ENCODE measurements around the gene PALB2. TPM values are rescaled to one million over a fixed set of nuclear protein-coding genes. Genes with fewer than 3 reads are reported as not detected.
"Not testable (repeated sequence)": the region's sequence is repeated elsewhere in the genome, so short reads cannot be mapped to it uniquely, and the experiment has no call there.

The PALB2 gene
- total RNA-seq, 3 donors from 2014 or later (not counting 1 experiment from before 2014, with no cell fraction given): 10.7 to 12.8 (median 10.9) TPM

DNA sequence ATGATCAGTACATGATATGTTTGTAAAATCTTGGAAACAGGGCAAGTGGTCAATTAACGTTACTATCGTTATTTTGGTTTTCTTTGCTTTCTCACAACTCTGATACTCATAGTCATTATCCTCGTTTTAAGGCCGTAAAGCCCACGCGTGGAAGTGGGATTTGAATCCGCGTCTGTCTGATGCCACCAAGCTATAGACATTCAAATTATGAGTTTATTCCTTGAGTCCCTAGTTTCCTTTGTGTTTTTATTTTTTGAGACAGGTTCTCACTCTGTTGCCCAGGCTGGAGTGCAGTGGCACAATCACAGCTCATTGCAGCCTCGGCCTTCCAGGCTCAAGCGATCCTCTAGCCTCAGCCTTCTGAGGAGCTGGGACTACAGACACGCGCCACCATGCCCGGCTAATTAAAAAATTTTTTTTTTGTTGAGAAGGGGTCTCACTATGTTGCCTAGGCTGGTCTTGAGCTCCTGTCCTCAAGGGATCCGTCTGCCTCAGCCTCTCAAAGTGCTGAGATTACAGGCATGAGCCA is 1.2 kb upstream of the PALB2 start:
- TF ChIP-seq, protein P1, sequence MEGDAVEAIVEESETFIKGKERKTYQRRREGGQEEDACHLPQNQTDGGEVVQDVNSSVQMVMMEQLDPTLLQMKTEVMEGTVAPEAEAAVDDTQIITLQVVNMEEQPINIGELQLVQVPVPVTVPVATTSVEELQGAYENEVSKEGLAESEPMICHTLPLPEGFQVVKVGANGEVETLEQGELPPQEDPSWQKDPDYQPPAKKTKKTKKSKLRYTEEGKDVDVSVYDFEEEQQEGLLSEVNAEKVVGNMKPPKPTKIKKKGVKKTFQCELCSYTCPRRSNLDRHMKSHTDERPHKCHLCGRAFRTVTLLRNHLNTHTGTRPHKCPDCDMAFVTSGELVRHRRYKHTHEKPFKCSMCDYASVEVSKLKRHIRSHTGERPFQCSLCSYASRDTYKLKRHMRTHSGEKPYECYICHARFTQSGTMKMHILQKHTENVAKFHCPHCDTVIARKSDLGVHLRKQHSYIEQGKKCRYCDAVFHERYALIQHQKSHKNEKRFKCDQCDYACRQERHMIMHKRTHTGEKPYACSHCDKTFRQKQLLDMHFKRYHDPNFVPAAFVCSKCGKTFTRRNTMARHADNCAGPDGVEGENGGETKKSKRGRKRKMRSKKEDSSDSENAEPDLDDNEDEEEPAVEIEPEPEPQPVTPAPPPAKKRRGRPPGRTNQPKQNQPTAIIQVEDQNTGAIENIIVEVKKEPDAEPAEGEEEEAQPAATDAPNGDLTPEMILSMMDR (IDR thresholded peaks at IDR 0.05): no peak
- H3K36me3 ChIP-seq (ENCODE audit: control insufficient read depth, insufficient read depth, low read length): peaks cover 13% of the 10 kb centered on the region
- H3K27me3 ChIP-seq (ENCODE audit: control insufficient read depth, insufficient read depth, low read length): no peaks in the 10 kb centered on the region
- Mint-ChIP-seq H3K27ac (peak overlapping the region; percentile 90 to 96), H3K4me3 (peak overlapping the region; percentile 98), H3K27me3 (ENCODE audit: low read depth in 2 of 2) (no peaks in the 10 kb centered on the region), H3K4me1 (peaks cover 44 to 49% of the 10 kb centered on the region in 2 donors), H3K9me3 (no peaks in the 10 kb centered on the region), H3K36me3 (peaks cover 14% of the 10 kb centered on the region)
- DNase-seq (peak in 1 of 2 donors; percentile 6), ATAC-seq (no peak)
- no peak overlapping the region for H3K27ac ChIP-seq (ENCODE audit: low read length)
- WGBS (ENCODE audit: insufficient coverage): 85% methylated on average over 14 of the region's 14 CpGs
- intact Hi-C loops (cut with micrococcal nuclease): no loop called here
- H3K4me3 ChIP-seq (ENCODE audit: low read length): peak overlapping the region; percentile 66
- H3K4me1 ChIP-seq (ENCODE audit: control insufficient read depth, insufficient read depth, low read length): peaks cover 26% of the 10 kb centered on the region
- H3K9me3 ChIP-seq (ENCODE audit: control insufficient read depth, insufficient read depth, low read length): no peaks in the 10 kb centered on the region

DNA sequence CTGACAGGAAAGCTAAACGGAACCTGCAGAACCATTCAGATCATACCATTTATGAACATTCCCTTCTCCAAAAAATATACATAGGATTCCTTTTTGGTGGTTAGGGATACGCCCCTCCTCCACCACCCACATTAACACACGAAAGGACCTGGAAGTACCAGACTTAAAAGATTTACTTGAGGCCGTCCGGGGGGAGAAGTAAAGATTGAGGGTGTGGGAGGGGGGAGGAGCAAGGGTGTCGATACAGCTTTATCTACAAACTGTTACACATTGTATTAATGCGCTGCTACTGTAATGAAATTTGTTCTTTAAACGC is 537 bp downstream of the PALB2 start:
- intact Hi-C loops (cut with micrococcal nuclease): no loop called here
- H3K36me3 ChIP-seq (ENCODE audit: control insufficient read depth, insufficient read depth, low read length): peaks cover 17% of the 10 kb centered on the region
- ATAC-seq: no peak
- WGBS (ENCODE audit: insufficient coverage): 0% methylated on average over 3 of the region's 8 CpGs
- H3K9me3 ChIP-seq (ENCODE audit: control insufficient read depth, insufficient read depth, low read length): no peaks in the 10 kb centered on the region
- no peaks in the 10 kb centered on the region for H3K9me3 Mint-ChIP-seq
- TF ChIP-seq, protein P1 (IDR thresholded peaks at IDR 0.05): no peak
- DNase-seq: no peak
- H3K36me3 Mint-ChIP-seq: peaks cover 11% of the 10 kb centered on the region
- H3K27me3 Mint-ChIP-seq (ENCODE audit: low read depth in 2 of 2): no peaks in the 10 kb centered on the region
- peaks cover 26% of the 10 kb centered on the region for H3K4me1 ChIP-seq (ENCODE audit: control insufficient read depth, insufficient read depth, low read length)
- no peaks in the 10 kb centered on the region for H3K27me3 ChIP-seq (ENCODE audit: control insufficient read depth, insufficient read depth, low read length)
- peaks cover 34 to 35% of the 10 kb centered on the region in 2 donors for H3K4me1 Mint-ChIP-seq
- peak overlapping the region; percentile 98 for H3K4me3 Mint-ChIP-seq
- H3K4me3 ChIP-seq (ENCODE audit: low read length): peak overlapping the region; percentile 66
- peak overlapping the region; percentile 90 to 96 for H3K27ac Mint-ChIP-seq
- H3K27ac ChIP-seq (ENCODE audit: low read length): peak overlapping the region; percentile 65

DNA sequence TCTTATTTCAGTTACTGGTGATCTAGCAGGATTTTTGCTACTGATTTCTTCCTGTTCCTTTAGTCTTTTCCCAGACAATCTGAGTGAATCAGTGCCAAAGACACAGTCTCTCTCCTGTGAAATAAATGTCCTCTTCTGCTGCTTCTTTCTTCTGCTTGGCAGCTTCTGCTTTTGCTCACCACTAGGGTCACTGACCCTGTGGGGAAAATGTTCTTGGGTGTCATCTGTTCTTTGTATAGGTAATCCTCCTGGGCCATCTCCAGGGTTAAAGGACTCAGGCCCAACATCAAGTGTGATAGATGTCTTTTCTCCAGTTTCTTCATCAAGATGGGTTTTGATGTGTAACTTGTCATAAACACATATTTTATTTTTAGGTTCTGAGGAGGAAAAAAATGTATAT is 5.2 kb downstream of the PALB2 start:
- DNase-seq (no peak), ATAC-seq (no peak)
- Histone ChIP-seq H3K36me3 (ENCODE audit: control insufficient read depth, insufficient read depth, low read length) (peaks cover 19% of the 10 kb centered on the region), H3K4me1 (ENCODE audit: control insufficient read depth, insufficient read depth, low read length) (peaks cover 14% of the 10 kb centered on the region), H3K9me3 (ENCODE audit: control insufficient read depth, insufficient read depth, low read length) (no peaks in the 10 kb centered on the region), H3K27me3 (ENCODE audit: control insufficient read depth, insufficient read depth, low read length) (no peaks in the 10 kb centered on the region), H3K4me3 (ENCODE audit: low read length) (no peak overlapping the region), H3K27ac (ENCODE audit: low read length) (no peak overlapping the region)
- intact Hi-C loops (cut with micrococcal nuclease): no loop called here
- Mint-ChIP-seq H3K27me3 (ENCODE audit: low read depth in 2 of 2) (no peaks in the 10 kb centered on the region), H3K9me3 (no peaks in the 10 kb centered on the region), H3K4me1 (peaks cover 9 to 18% of the 10 kb centered on the region in 2 donors), H3K36me3 (peaks cover 15% of the 10 kb centered on the region), H3K27ac (no peak overlapping the region), H3K4me3 (no peak overlapping the region)
- TF ChIP-seq, protein P1 (IDR thresholded peaks at IDR 0.05): no peak

DNA sequence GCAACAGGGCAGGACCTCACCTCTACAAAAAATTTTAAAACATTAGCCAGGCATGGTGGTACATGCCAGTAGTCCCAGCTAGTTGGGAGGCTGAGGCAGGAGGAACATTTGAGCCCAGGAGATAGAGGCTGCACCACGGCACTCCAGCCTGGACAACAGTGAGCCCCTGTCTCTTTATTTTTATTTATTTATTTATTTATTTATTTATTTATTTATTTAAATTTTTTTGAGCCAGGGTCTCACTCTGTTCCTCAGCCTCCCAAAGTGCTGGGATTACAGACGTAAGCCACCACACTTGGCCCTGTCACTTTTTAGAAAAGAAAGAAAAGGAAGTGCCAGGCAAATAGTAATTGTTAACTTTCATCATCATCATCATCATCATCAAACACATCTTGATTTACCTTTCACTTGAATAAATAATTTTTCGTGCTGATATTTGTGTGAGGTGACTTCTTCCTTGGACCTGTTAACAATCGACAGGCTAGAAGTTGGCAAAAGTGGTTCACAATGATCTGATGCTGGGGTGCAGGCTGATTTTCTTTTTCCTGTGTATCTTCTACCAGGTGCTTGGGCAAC is 6.6 kb downstream of the PALB2 start:
- intact Hi-C loops (cut with micrococcal nuclease): no loop called here
- H3K4me1 Mint-ChIP-seq: peaks cover 0 to 9% of the 10 kb centered on the region in 2 donors
- Histone ChIP-seq H3K36me3 (ENCODE audit: control insufficient read depth, insufficient read depth, low read length) (peaks cover 26% of the 10 kb centered on the region), H3K4me3 (ENCODE audit: low read length) (no peak overlapping the region), H3K27ac (ENCODE audit: low read length) (no peak overlapping the region), H3K27me3 (ENCODE audit: control insufficient read depth, insufficient read depth, low read length) (no peaks in the 10 kb centered on the region), H3K4me1 (ENCODE audit: control insufficient read depth, insufficient read depth, low read length) (peaks cover under 1% of the 10 kb centered on the region), H3K9me3 (ENCODE audit: control insufficient read depth, insufficient read depth, low read length) (no peaks in the 10 kb centered on the region)
- no peaks in the 10 kb centered on the region for H3K9me3 Mint-ChIP-seq
- 100% methylated on average over 2 of the region's 4 CpGs for WGBS (ENCODE audit: insufficient coverage)
- H3K36me3 Mint-ChIP-seq: peaks cover 15% of the 10 kb centered on the region
- DNase-seq (no peak), ATAC-seq (no peak)
- H3K27me3 Mint-ChIP-seq (ENCODE audit: low read depth in 2 of 2): no peaks in the 10 kb centered on the region
- H3K4me3 Mint-ChIP-seq: no peak overlapping the region
- no peak overlapping the region for H3K27ac Mint-ChIP-seq
- TF ChIP-seq, protein P1 (IDR thresholded peaks at IDR 0.05): no peak

DNA sequence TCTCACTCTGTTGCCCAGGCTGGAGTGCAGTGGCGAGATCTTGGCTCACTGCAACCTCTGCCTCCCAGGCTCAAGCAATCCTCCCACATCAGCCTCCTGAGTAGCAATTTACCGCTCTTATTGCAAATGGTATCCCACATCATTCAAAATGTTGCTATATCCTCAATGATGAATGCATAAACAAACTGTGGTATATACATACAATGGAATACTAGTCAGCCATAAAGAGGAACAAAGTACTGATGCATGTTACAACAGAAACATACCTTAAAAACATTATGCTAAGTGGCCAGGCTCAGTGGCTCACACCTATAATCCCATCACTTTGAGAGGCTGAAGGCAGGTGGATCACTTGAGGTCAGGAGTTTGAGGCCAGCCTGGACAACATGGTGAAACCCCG is 9.2 kb downstream of the PALB2 start:
- intact Hi-C loops (cut with micrococcal nuclease); ATAC-seq; H3K27me3 ChIP-seq (ENCODE audit: control insufficient read depth, insufficient read depth, low read length); H3K4me3 Mint-ChIP-seq; H3K9me3 ChIP-seq (ENCODE audit: control insufficient read depth, insufficient read depth, low read length); H3K4me1 ChIP-seq (ENCODE audit: control insufficient read depth, insufficient read depth, low read length); H3K27ac ChIP-seq (ENCODE audit: low read length); H3K9me3 Mint-ChIP-seq; H3K4me1 Mint-ChIP-seq; H3K27me3 Mint-ChIP-seq (ENCODE audit: low read depth in 2 of 2); H3K4me3 ChIP-seq (ENCODE audit: low read length); DNase-seq: not testable (repeated sequence)
- Mint-ChIP-seq H3K27ac (peak overlapping the region in 1 of 2 donors; percentile 38), H3K36me3 (peaks cover 15% of the 10 kb centered on the region)
- peaks cover 38% of the 10 kb centered on the region for H3K36me3 ChIP-seq (ENCODE audit: control insufficient read depth, insufficient read depth, low read length)
- 96% methylated on average over 2 of the region's 3 CpGs for WGBS (ENCODE audit: insufficient coverage)

All from natural killer cell (primary cell).